SK-N-SH treated with all-trans-retinoic acid at 6 μM for 48 hours (cell line): Measurements from ENCODE around the gene RBM27.

ENCODE experiments used
- ISL1 ChIP-seq: fragments of 250-450 bp; sonication (Bioruptor Pico); IDR thresholded peaks from 2 replicates; pipeline ENCODE4 v2.1.2; 2022; ENCODE audit warnings: mild to moderate bottlenecking, moderate library complexity
- PPARA ChIP-seq: fragments of 250-450 bp; sonication (Bioruptor Pico); IDR thresholded peaks from 2 replicates; pipeline ENCODE4 v1.5.0; 2020; ENCODE audit warnings: mild to moderate bottlenecking, borderline replicate concordance
- RARB ChIP-seq: fragments of 250-450 bp; sonication (Bioruptor Pico); IDR thresholded peaks from 2 replicates; pipeline ENCODE4 v1.8.0; 2021; ENCODE audit warnings: mild to moderate bottlenecking, moderate library complexity
- SNAI2 ChIP-seq: fragments of 250-450 bp; sonication (Bioruptor Pico); IDR thresholded peaks from 2 replicates; pipeline ENCODE4 v1.5.0; 2020; ENCODE audit warnings: mild to moderate bottlenecking, moderate library complexity
- TSHZ2 ChIP-seq: fragments of 250-450 bp; sonication (Bioruptor Pico); IDR thresholded peaks from 2 replicates; pipeline ENCODE4 v1.5.0; 2020; ENCODE audit warnings: mild to moderate bottlenecking, moderate library complexity
- TF ChIP-seq, protein P1 (sequence below): fragments of 250-450 bp; sonication (Bioruptor Pico); IDR thresholded peaks from 2 replicates; pipeline ENCODE4 v1.8.0; 2020; ENCODE audit warnings: mild to moderate bottlenecking, moderate library complexity, borderline replicate concordance

DNA sequence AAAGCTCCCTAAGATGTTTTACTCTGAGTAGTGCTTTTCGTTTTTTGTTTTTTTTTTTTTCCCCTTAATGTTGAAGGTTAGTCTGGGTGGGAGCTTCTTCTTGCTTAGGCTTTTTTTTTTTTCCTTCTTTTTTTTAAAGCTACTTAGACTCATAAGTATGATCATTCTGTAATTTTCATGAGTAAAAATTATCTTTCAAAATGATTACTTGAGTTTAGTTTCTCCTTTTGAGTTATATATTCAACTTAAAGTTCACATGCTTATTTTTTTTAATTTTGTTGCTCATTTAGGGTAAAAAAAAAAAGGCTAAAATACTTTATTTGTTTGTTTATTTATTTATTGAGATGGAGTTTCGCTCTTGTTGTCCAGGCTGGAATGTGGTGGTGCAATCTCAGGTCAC, 2.9 kb downstream of the RBM27 start:
- TF ChIP-seq ISL1 (no peak), PPARA (CRISPR knock-in tag) (no peak), RARB (CRISPR knock-in tag) (no peak), TSHZ2 (CRISPR knock-in tag) (no peak), SNAI2 (CRISPR knock-in tag) (no peak)
- TF ChIP-seq, protein P1, sequence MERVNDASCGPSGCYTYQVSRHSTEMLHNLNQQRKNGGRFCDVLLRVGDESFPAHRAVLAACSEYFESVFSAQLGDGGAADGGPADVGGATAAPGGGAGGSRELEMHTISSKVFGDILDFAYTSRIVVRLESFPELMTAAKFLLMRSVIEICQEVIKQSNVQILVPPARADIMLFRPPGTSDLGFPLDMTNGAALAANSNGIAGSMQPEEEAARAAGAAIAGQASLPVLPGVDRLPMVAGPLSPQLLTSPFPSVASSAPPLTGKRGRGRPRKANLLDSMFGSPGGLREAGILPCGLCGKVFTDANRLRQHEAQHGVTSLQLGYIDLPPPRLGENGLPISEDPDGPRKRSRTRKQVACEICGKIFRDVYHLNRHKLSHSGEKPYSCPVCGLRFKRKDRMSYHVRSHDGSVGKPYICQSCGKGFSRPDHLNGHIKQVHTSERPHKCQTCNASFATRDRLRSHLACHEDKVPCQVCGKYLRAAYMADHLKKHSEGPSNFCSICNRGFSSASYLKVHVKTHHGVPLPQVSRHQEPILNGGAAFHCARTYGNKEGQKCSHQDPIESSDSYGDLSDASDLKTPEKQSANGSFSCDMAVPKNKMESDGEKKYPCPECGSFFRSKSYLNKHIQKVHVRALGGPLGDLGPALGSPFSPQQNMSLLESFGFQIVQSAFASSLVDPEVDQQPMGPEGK (CRISPR knock-in tag) = no peak
